NCI-H526 (cell line): ENCODE results near the gene C16orf86.

Experiments used
- DNase-seq, 2 experiments: peaks; one replicate each; lab custom pipeline; 2025; lab: John Stamatoyannopoulos, UW

C16orf86 gene

DNA sequence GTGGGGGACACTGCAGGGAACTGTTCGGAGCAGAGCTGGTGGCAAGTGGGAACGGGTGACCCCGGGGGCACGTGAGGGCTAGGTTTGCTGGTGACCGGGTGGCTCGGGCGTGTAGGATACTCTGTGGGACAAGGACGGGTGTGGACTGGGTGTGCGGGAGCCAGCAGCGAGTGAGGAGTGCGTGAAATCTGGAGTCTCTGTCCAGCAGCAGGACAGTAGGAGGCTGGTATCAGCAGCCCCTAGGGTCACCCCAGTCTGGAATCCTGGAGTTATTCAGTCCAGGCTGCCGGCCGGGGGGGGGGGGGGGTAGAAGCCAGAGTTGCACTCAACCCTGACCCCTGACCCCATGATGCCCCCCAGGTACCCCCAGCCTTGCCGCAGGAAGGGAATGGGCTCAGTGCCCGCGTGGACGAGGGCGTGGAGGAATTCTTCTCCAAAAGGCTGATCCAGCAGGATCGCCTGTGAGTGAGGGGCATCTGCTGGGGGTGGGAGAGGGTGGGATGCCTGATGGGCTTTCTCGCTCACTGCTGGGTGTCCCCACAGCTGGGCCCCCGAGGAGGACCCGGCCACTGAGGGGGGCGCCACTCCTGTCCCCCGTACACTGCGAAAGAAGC is 12.7 kb upstream of the C16orf86 start:
- DNase-seq, result no peak

GRCh38 chr16:67654403-67654911 is 12.2 kb upstream of the C16orf86 start:
- DNase-seq, result no peak

- no peak for DNase-seq
Measured at GRCh38 chr16:67655363-67655762, 11.3 kb upstream of the C16orf86 start.

GRCh38 chr16:67656344-67657016 is 10.1 kb upstream of the C16orf86 start:
- DNase-seq, result no peak

DNA sequence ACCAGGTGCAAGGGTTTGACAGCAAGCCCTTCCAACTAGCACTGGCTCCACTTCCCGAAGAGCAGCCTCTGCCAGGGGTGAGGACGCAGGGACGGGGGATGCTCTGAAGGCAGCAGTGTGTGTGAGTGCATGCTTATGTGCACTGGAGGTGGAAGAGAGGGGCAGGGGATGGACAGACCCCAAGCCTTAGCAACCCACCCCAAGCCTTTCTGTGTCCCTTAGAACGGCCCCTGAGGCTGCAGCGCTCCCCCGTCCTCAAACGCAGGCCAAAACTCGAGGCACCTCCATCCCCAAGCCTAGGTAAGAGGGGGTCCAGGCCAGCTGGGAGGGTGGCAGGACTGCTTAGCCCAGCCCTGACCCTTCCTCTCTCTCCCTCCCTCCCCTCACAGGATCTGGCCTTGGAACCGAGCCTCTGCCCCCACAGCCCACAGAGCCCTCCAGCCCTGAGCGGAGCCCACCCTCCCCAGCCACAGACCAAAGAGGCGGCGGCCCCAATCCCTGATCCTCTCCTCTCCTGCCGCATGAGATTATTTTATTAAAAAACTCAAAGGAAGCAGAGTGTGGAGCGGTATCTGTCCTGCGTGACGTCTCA is 9.5 kb upstream of the C16orf86 start:
- no peak for DNase-seq

DNA sequence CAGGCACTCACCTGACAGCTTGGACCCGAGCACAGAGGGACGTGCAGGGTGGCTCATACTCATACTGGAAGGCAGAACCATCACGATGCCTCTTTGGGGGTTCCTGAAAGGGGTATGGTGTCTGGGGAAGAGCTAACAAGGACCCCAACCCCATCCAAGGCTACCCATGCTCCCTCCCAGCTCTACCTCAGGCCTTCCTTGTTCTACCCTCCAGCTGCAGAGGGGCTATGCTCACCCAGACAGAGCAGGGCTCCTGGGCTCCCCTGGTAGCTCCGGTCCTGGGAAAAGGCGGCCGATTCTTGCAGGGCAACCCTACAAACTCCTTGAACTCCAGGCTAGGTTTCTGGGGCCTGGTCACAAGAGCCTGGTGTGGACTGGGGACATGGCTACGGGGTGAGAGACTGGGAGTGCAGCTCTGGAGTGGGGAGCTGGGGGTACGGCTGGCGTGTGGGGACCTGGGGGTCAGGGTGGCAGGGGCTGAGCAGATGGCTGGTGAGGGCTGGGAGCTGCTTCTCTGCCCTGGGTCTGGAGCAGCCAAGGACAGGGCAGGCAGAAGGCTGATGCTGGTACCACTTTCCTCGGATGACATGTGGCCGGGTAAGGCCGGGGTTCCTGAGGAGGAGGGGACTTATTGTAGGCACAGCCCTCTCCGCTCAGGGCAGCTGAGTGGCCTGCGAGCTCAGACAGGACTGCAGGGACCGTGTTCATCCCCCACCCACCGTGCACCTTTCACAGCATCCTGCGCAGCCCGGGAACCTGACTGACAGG is 8.7 kb upstream of the C16orf86 start:
- DNase-seq, result no peak

DNA sequence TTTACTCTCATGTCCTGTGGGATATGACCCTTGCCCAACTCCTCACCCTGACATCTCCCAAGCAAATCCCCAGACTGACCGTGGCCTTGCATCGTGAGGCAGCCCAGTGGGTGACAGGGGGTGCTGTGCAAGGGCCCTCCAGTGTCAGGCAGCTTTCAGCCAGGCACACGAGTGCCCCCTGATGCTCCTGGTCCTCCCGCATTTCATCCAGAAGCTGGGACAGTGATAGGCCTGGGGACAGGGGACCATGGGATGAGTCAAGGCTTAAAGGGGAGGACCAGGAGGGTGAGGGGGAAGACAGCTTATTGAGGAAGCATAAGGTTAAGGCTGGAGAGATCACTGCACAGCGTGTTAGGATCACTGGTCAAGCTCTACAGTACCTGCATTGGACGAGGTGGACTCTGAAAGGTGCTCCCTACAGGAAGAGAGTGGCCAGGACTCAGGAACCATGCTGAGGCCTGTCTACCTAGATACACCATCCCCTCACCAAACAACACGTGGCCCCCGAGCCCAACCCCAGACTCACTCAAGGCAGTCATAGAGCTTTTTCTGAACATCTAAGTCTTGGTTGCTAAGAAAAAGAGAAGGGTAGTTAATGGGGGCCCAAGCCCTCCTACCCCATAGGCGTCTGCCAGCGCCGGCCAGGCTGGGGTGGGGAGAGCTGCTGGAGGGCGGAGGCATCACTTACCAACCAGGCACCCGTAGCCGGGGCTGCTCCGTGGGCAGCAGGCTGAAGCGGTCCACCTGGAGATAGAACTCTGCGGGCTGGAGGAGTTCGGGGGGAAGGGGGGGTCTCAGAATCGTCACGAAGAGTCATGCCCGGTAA is 7.6 kb upstream of the C16orf86 start:
- no peak for DNase-seq

GRCh38 chr16:67659675-67660563 is 6.7 kb upstream of the C16orf86 start, which contains the start of gene ACD:
TSS of gene ACD (minus strand) at chr16:67660260. CDS start at chr16:67660220, 40 bp downstream.
- DNase-seq, result peak; percentile 63 to 88

GRCh38 chr16:67660564-67661028 is 6.0 kb upstream of the C16orf86 start, which contains the start of gene PARD6A:
TSS of gene PARD6A (plus strand) at chr16:67660960. CDS start at chr16:67661039, 79 bp downstream.
- DNase-seq, result peak; percentile 82 to 97

- peak; percentile 43 to 63 for DNase-seq
Measured at GRCh38 chr16:67661101-67661761, 5.4 kb upstream of the C16orf86 start.

DNA sequence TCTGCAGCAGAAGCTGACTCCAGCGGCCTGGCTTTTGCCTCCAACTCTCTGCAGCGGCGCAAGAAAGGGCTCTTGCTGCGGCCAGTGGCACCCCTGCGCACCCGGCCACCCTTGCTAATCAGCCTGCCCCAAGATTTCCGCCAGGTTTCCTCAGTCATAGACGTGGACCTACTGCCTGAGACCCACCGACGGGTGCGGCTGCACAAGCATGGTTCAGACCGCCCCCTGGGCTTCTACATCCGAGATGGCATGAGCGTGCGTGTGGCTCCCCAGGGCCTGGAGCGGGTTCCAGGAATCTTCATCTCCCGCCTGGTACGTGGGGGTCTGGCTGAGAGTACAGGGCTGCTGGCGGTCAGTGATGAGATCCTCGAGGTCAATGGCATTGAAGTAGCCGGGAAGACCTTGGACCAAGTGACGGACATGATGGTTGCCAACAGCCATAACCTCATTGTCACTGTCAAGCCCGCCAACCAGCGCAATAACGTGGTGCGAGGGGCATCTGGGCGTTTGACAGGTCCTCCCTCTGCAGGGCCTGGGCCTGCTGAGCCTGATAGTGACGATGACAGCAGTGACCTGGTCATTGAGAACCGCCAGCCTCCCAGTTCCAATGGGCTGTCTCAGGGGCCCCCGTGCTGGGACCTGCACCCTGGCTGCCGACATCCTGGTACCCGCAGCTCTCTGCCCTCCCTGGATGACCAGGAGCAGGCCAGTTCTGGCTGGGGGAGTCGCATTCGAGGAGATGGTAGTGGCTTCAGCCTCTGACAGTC is 4.5 kb upstream of the C16orf86 start:
- no peak for DNase-seq

- DNase-seq, result no peak
Measured at GRCh38 chr16:67662653-67663010, 4.0 kb upstream of the C16orf86 start.

DNA sequence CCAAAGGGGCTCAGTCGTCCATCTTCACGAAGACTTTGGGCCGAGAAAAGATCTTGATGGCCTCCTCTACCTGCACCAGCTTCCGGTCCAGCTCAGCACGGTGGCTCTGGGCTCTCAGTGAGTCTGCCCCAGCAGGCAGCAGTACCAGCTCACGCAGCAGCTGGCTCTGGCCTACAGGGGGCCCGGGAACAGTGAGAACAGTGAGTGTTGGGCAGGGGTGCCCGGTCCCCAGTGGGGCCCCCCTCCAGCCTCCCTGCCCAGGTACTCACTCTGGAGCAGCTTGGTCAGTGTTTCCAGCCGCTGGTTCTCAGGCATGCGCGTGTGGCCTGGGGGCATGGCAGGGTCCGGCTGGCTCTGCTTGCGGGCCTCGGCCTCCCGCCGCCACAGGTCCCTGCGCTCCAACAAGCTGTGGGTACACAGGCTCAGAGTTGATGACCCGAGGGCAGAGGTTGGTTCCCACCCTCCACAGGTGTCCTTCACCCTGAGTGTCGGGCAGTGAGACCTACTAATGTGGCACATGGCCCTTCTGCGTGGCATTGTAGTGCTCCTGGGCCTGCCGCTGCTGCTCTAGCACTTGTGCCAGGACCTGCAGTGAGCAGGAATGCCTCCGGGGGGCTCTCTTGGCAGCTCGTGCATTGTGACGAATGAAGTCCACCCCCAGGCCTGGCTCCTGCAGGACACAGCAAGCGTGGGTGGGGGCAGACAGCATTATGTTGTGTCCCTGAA is 3.3 kb upstream of the C16orf86 start:
- peak in 1 of 2 experiments; percentile 32 for DNase-seq

GRCh38 chr16:67663877-67664222 is 2.8 kb upstream of the C16orf86 start:
- DNase-seq, result no peak

DNA sequence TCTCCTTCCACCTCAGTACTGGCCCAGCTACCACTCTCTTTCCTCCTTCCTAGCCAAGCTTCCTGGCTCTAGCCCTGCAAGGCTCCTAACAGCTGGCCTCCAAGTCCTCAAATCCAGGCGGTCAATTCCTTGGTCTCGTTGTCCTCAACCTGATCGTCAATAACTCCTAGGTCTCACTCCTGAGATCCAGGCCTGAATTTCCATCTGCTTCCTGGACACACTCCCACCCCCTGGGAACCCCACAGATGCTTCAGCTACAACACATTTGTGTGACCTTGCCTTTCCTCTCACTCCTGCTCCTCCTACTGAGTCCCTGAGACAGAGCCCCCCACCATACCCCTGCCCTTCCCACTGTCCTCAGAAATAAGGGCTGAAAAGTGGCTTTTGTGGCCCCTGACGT is 2.4 kb upstream of the C16orf86 start:
- no peak for DNase-seq

- DNase-seq, result no peak
Measured at GRCh38 chr16:67664871-67665270, 1.7 kb upstream of the C16orf86 start.

GRCh38 chr16:67665598-67665997 is 1.0 kb upstream of the C16orf86 start:
- DNase-seq, result no peak

GRCh38 chr16:67666032-67666551 is 522 bp upstream of the C16orf86 start:
- peak in 1 of 2 experiments; percentile 44 for DNase-seq
